ENCODE measurements around the gene IMPA2.
"Not testable (repeated sequence)": the region's sequence is repeated elsewhere in the genome, so short reads cannot be mapped to it uniquely, and the experiment has no call there.

The IMPA2 gene

DNA sequence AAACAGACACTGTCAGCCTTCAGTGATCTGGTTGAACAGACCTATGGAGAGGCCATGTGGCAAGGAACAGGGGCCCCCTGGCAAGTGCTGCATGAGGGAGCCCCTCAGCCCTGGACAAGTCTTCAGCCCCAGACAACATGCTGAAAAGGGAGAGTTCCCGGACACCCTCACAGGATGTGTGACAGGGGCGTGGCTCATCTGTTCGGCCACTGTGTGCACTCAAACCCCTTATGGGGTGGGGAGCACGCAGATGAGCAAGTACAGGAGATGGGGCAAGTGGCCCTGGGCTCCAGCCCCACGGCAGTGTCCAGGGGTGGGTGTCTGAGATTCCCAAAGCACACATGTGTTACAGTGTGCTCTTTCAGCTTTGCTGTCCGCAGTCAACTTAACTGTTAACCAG lies 37.8 kb upstream of the IMPA2 start:
- H2AFZ ChIP-seq (ENCODE audit: low read depth): no peak overlapping the region
- H3K27ac ChIP-seq: no peak overlapping the region
- no peak overlapping the region for H3K9ac ChIP-seq
- no peaks in the 10 kb centered on the region for H3K4me1 ChIP-seq (ENCODE audit: low read depth, poor library complexity, severe bottlenecking)
- no peaks in the 10 kb centered on the region for H3K79me2 ChIP-seq (ENCODE audit: insufficient read depth, low read depth)
- H3K4me2 ChIP-seq: no peak overlapping the region
- TF ChIP-seq, protein P1, sequence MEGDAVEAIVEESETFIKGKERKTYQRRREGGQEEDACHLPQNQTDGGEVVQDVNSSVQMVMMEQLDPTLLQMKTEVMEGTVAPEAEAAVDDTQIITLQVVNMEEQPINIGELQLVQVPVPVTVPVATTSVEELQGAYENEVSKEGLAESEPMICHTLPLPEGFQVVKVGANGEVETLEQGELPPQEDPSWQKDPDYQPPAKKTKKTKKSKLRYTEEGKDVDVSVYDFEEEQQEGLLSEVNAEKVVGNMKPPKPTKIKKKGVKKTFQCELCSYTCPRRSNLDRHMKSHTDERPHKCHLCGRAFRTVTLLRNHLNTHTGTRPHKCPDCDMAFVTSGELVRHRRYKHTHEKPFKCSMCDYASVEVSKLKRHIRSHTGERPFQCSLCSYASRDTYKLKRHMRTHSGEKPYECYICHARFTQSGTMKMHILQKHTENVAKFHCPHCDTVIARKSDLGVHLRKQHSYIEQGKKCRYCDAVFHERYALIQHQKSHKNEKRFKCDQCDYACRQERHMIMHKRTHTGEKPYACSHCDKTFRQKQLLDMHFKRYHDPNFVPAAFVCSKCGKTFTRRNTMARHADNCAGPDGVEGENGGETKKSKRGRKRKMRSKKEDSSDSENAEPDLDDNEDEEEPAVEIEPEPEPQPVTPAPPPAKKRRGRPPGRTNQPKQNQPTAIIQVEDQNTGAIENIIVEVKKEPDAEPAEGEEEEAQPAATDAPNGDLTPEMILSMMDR (conservative IDR thresholded peaks at IDR 0.05; ENCODE audit: low read depth, low read length): no peak
- no peaks in the 10 kb centered on the region for H3K27me3 ChIP-seq (ENCODE audit: insufficient read depth, low read depth)
- H3K36me3 ChIP-seq (ENCODE audit: insufficient read depth): no peaks in the 10 kb centered on the region
- no peak overlapping the region for H3K4me3 ChIP-seq (IDR thresholded peaks at IDR 0.05; ENCODE audit: insufficient read depth, low read depth, low read length)
- H4K20me1 ChIP-seq (ENCODE audit: insufficient read depth): no peaks in the 10 kb centered on the region

DNA sequence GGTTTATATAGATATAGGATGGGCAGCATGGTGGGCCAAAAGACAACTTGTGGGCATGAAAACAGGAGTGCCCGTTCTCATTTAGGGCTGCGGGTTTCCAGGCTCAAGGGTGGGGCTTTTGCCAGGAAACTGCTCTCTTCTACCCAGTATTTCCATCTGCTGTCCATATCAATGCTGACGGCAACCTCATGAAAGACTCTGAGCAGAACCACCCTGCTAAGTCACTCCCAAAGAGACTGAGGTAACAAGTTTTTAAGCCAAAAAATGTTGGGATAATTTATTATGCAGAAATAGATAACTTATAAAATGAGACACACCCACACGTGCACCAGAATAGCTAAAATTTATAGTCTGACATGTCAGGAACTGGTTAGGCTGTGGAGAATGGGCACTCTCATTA lies 37.1 kb upstream of the IMPA2 start:
- no peak overlapping the region for H3K4me3 ChIP-seq (IDR thresholded peaks at IDR 0.05; ENCODE audit: insufficient read depth, low read depth, low read length)
- H3K4me1 ChIP-seq (ENCODE audit: low read depth, poor library complexity, severe bottlenecking): no peaks in the 10 kb centered on the region
- no peak overlapping the region for H3K4me2 ChIP-seq
- no peaks in the 10 kb centered on the region for H4K20me1 ChIP-seq (ENCODE audit: insufficient read depth)
- H3K79me2 ChIP-seq (ENCODE audit: insufficient read depth, low read depth): no peaks in the 10 kb centered on the region
- no peaks in the 10 kb centered on the region for H3K27me3 ChIP-seq (ENCODE audit: insufficient read depth, low read depth)
- no peak overlapping the region for H3K27ac ChIP-seq
- no peak overlapping the region for H3K9ac ChIP-seq
- no peak overlapping the region for H2AFZ ChIP-seq (ENCODE audit: low read depth)
- TF ChIP-seq, protein P1 (conservative IDR thresholded peaks at IDR 0.05; ENCODE audit: low read depth, low read length): no peak
- no peaks in the 10 kb centered on the region for H3K36me3 ChIP-seq (ENCODE audit: insufficient read depth)

DNA sequence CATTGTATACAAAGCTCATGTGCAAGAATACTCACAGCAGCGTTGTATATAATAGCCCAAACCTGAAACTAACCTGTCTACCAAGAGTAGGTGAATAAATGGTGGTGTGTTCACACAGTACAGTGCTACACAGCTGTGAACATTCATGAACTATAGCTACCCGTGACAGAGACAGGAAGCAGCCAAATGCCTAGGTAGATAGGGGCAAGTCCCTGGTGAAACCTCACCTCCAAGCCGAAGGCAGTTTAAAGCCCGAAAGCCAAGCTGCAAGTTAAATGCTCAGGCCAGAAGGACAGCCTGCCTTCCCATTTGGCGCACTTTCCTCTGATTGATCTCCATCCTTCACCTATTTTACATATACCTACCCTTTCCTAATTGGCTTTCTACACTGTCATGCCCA lies 36.5 kb upstream of the IMPA2 start:
- Histone ChIP-seq H3K4me1 (ENCODE audit: low read depth, poor library complexity, severe bottlenecking) (no peaks in the 10 kb centered on the region), H3K79me2 (ENCODE audit: insufficient read depth, low read depth) (no peaks in the 10 kb centered on the region), H3K4me2 (no peak overlapping the region), H3K9ac (no peak overlapping the region), H3K36me3 (ENCODE audit: insufficient read depth) (no peaks in the 10 kb centered on the region), H3K27ac (no peak overlapping the region), H3K4me3 (IDR thresholded peaks at IDR 0.05; ENCODE audit: insufficient read depth, low read depth, low read length) (no peak overlapping the region), H4K20me1 (ENCODE audit: insufficient read depth) (no peaks in the 10 kb centered on the region), H2AFZ (ENCODE audit: low read depth) (no peak overlapping the region), H3K27me3 (ENCODE audit: insufficient read depth, low read depth) (no peaks in the 10 kb centered on the region)
- TF ChIP-seq, protein P1 (conservative IDR thresholded peaks at IDR 0.05; ENCODE audit: low read depth, low read length): no peak

DNA sequence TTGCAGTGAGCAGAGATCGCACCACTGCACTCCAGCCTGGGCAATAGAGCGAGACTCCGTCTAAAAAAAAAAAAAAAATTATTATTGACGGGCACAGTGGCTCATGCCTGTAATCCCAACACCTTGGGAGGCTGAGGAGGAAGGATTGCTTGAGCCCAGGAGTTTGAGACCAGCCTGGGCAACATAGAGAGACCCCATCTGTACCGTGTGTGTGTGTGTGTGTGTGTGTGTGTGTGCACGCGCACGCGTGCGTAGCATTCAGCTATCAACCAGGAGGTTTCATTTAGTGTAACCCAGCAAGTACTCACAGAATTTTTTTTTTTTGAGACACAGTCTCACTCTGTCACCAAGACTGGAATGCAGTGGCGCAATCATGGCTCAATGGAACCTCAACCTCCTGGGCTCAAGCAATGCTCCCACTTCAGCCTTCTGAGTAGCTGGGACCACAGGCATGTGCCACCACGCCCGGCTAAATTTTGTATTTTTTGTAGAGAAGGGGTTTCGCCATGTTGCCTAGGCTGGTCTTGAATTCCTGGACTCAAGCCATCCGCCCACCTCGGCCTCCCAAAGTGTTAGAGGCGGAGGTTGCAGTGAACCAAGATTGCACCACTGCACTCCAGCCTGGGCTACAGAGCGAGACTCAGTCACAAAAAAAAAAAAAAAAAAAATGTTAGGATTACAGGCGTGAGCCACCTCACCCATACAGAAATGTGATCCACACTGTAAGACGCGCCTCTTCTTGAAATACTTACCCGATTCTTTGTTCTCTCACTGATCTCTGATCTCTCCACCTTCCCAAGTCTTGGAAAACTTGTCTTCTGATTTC lies 35.3 kb upstream of the IMPA2 start:
- H3K79me2 ChIP-seq (ENCODE audit: insufficient read depth, low read depth); H3K4me1 ChIP-seq (ENCODE audit: low read depth, poor library complexity, severe bottlenecking); H4K20me1 ChIP-seq (ENCODE audit: insufficient read depth); H3K9ac ChIP-seq; H3K27ac ChIP-seq; H3K27me3 ChIP-seq (ENCODE audit: insufficient read depth, low read depth); H3K4me3 ChIP-seq (IDR thresholded peaks at IDR 0.05; ENCODE audit: insufficient read depth, low read depth, low read length); H3K4me2 ChIP-seq; H2AFZ ChIP-seq (ENCODE audit: low read depth); H3K36me3 ChIP-seq (ENCODE audit: insufficient read depth): not testable (repeated sequence)

DNA sequence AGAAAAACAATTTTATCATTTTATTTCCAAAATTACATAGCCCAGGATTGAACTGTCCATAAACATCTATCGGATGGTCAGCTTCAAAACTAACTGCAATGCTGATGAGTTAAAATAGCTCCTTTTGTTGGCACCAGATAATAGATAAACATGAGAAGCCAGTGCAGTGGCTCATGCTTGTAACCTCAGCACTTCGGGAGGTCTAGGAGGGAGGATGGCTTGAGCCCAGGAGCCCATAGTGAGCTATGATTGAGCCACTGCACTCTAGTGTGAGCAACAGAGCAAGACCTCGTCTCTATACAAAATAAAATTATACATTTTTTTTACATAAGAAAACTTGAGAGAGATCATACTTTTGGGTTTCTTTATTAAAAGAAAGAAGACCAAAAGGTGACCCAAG lies 34.6 kb upstream of the IMPA2 start:
- H3K4me3 ChIP-seq (IDR thresholded peaks at IDR 0.05; ENCODE audit: insufficient read depth, low read depth, low read length): no peak overlapping the region
- no peak overlapping the region for H3K4me2 ChIP-seq
- H3K27ac ChIP-seq: no peak overlapping the region
- no peaks in the 10 kb centered on the region for H3K4me1 ChIP-seq (ENCODE audit: low read depth, poor library complexity, severe bottlenecking)
- TF ChIP-seq, protein P1 (conservative IDR thresholded peaks at IDR 0.05; ENCODE audit: low read depth, low read length): no peak
- H3K27me3 ChIP-seq (ENCODE audit: insufficient read depth, low read depth): no peaks in the 10 kb centered on the region
- H2AFZ ChIP-seq (ENCODE audit: low read depth): no peak overlapping the region
- H3K79me2 ChIP-seq (ENCODE audit: insufficient read depth, low read depth): no peaks in the 10 kb centered on the region
- H3K9ac ChIP-seq: no peak overlapping the region
- H4K20me1 ChIP-seq (ENCODE audit: insufficient read depth): no peaks in the 10 kb centered on the region
- no peaks in the 10 kb centered on the region for H3K36me3 ChIP-seq (ENCODE audit: insufficient read depth)
